Vagina (tissue), 2 donors: ENCODE measurements around the gene DTD1. TPM values are rescaled to one million over a fixed set of nuclear protein-coding genes. Genes with fewer than 3 reads are reported as not detected.

Source experiments
- DNase-seq, 2 donors: peaks; one replicate each; pipeline ENCODE4 v3.0.0-alpha.2; 2017; ENCODE audit errors: extremely low spot score in 2 of 2
- H3K27ac ChIP-seq: fragments of 200-600 bp; sonication (generic); one replicate; pipeline ENCODE4 v1.5.1; 2019
- H3K27me3 ChIP-seq: fragments of 200-600 bp; sonication (generic); one replicate; pipeline ENCODE4 v1.5.1; 2019
- H3K36me3 ChIP-seq, 2 donors: fragments of 200-600 bp; sonication (generic); one replicate each; pipeline ENCODE4 v1.5.1; 2017 to 2019
- H3K4me1 ChIP-seq: fragments of 200-600 bp; sonication (generic); one replicate; pipeline ENCODE4 v1.5.1; 2019
- H3K4me3 ChIP-seq, 2 donors: fragments of 200-600 bp; sonication (generic); 1 replicate in 1 of 2; 2 replicates in 1 of 2; pipeline ENCODE4 v1.5.1; 2016 to 2019
- H3K9me3 ChIP-seq: fragments of 200-600 bp; sonication (generic); one replicate; pipeline ENCODE4 v1.5.1; 2019
- POLR2A ChIP-seq, 2 donors: fragments of 450-650 bp; IDR thresholded peaks; one replicate each; pipeline ENCODE4 v1.6.1; 2017; ENCODE audit warnings: antibody characterized with exemption in 2 of 2, mild to moderate bottlenecking in 2 of 2, moderate library complexity in 2 of 2
- POLR2AphosphoS5 ChIP-seq, 2 donors: sonication (generic); formaldehyde crosslinking; IDR thresholded peaks; one replicate each; pipeline ENCODE4 v1.9.0; 2017; ENCODE audit warnings: antibody characterized with exemption in 2 of 2, mild to moderate bottlenecking in 2 of 2, low read depth in 1 of 2; ENCODE audit not compliant: insufficient read depth in 1 of 2
- intact Hi-C: fragments of 100-400 bp; cut with DNase I; formaldehyde crosslinking; loops from one replicate; pipeline ENCODE4 v1.15.1; 2023
- total RNA-seq: library from RNA; depleted of rRNA; stranded (reverse); fragments of >200 nt; gene quantifications from one replicate; pipeline ENCODE4 v1.2.3, GENCODE V29; 2016
- TF ChIP-seq, protein P1 (sequence below), 3 experiments: fragments of 450-650 bp in 2 of 3; fragments of 200-600 bp in 1 of 3; sonication (generic) in 1 of 3; IDR thresholded peaks; one replicate each; pipeline ENCODE4 v1.5.1; 2017 to 2019; ENCODE audit warnings: antibody characterized with exemption in 3 of 3, mild to moderate bottlenecking in 2 of 3, moderate library complexity in 2 of 3

The DTD1 gene
- total RNA-seq, 1 donor from 2014 or later: 24.1 TPM

DNA sequence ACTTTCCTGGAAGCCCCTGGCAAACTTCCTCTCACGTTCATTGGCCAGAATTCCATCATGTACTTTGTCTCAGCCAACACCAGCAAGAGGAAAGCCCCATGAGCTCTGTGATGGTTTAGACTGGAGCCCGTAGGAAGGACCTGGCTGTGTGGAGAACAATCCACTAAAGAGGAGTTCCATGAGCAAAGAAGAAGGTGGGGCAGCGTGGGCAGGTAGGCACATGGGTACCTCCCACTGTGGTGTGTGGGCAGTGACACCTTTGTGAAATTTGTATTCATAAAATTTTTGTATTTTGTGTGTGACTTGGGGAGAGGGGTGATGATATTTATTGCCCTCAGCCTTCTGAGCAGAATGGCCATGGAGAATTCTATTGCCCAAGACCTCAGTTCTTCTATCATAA lies 136.2 kb downstream of the DTD1 start:
- Histone ChIP-seq H3K27me3 (no peaks in the 10 kb centered on the region), H3K27ac (no peak overlapping the region), H3K9me3 (no peaks in the 10 kb centered on the region), H3K36me3 (no peaks in the 10 kb centered on the region), H3K4me3 (no peak overlapping the region), H3K4me1 (no peaks in the 10 kb centered on the region)
- DNase-seq: no peak
- intact Hi-C loops: no loop called here
- TF ChIP-seq POLR2AphosphoS5 (IDR thresholded peaks at IDR 0.05; ENCODE audit: insufficient read depth in 1 of 2, low read depth in 1 of 2) (no peak), POLR2A (IDR thresholded peaks at IDR 0.05) (no peak)
- TF ChIP-seq, protein P1, sequence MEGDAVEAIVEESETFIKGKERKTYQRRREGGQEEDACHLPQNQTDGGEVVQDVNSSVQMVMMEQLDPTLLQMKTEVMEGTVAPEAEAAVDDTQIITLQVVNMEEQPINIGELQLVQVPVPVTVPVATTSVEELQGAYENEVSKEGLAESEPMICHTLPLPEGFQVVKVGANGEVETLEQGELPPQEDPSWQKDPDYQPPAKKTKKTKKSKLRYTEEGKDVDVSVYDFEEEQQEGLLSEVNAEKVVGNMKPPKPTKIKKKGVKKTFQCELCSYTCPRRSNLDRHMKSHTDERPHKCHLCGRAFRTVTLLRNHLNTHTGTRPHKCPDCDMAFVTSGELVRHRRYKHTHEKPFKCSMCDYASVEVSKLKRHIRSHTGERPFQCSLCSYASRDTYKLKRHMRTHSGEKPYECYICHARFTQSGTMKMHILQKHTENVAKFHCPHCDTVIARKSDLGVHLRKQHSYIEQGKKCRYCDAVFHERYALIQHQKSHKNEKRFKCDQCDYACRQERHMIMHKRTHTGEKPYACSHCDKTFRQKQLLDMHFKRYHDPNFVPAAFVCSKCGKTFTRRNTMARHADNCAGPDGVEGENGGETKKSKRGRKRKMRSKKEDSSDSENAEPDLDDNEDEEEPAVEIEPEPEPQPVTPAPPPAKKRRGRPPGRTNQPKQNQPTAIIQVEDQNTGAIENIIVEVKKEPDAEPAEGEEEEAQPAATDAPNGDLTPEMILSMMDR (IDR thresholded peaks at IDR 0.05): no peak

DNA sequence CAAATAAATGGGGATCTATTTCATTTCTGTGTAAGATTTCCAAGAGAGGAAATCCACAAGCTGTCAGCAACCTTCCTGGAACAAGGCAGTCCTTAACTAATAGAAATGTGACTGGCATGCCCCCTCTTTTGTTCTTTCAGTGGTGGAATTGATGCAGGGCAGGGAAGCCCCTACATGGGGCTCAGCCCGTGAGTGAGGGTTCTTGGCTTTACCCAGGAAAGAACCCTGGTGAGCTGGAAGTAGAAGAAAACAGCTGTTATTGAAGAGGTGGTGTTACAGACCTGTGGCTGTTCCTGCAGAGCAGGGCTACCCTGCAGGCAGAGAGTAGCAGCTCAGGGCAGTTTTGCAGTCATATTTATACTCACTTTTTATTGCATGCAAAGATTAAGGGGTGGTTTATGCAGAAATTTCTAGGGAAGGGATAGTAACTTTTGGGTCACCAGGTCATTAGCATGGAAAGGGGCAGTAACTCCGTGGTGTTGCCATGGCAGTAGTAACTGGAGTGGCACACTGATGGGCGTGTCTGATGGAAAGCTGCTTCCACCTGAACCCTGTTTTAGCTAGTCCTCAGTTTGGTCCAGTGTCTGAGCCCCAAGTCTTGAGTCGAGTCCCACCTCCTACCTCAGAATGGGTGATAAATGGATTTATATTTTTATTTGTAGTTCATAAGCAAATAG lies 137.1 kb downstream of the DTD1 start:
- DNase-seq: no peak
- no peak overlapping the region for H3K4me3 ChIP-seq
- no peaks in the 10 kb centered on the region for H3K9me3 ChIP-seq
- H3K27ac ChIP-seq: no peak overlapping the region
- H3K36me3 ChIP-seq: no peaks in the 10 kb centered on the region
- intact Hi-C loops: no loop called here
- no peaks in the 10 kb centered on the region for H3K4me1 ChIP-seq
- TF ChIP-seq, protein P1 (IDR thresholded peaks at IDR 0.05): no peak
- TF ChIP-seq POLR2AphosphoS5 (IDR thresholded peaks at IDR 0.05; ENCODE audit: insufficient read depth in 1 of 2, low read depth in 1 of 2) (no peak), POLR2A (IDR thresholded peaks at IDR 0.05) (no peak)
- no peaks in the 10 kb centered on the region for H3K27me3 ChIP-seq

DNA sequence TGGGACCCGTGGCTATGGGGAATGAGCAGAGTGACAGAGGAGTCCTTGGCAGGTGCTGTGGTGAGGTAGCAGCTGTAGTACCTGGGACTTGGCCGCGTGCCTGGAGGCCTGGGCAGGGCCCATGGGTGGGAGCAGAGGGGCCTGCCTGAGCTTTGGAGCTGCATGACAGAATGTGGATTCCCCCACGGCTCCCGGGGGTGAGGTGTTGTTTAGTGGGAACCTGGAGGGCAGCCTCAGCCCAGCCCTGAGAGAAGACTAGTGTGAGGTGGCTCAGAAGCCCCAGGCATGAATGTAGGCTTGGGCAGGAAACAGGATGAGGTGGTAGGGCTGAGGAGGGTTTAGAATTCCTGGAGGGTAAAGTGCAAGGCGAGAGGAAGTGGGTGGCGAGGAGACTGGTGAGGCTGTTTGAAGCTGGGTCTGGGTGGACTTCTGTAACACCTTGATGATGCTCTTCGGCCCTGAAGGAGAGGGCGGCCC lies 139.2 kb downstream of the DTD1 start:
- H3K4me3 ChIP-seq: no peak overlapping the region
- no peaks in the 10 kb centered on the region for H3K36me3 ChIP-seq

DNA sequence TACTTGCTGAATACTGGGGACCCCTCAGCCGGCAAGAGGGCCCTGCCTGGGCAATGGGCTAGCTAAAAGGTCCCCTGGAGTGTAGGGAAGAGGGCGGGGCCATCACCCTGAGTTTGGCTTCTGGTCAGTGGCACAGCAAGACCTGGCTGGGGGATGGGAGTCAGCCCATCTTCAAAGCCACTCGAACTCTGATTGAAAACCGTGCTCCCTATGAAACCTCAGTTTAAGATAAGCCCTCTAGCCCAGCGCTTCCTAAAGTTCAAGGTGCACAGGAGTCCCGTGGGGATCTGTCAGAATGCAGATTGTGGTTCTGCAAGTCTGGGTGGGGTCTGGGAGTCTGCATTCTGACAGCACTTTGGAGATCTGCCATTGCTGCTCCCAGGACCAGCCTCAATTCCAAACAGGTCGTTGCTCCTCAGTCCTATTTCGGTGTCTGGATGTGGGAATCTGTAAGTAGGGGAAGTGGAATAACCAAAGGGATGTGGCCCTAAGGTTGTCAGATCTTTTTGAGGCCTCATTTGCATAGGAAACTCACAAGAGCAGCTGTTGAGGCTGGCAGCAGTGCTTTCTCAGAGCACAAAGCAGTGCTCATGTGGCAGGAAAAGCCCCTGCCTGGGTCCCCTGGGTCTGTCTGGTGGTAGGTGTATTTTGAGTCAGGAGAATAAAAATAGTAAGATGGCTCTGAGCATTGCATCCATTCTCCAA lies 140.5 kb downstream of the DTD1 start:
- no peak overlapping the region for H3K4me3 ChIP-seq
- H3K27me3 ChIP-seq: no peaks in the 10 kb centered on the region
- H3K9me3 ChIP-seq: no peaks in the 10 kb centered on the region
- H3K4me1 ChIP-seq: no peaks in the 10 kb centered on the region
- TF ChIP-seq, protein P1 (IDR thresholded peaks at IDR 0.05): no peak
- TF ChIP-seq POLR2AphosphoS5 (IDR thresholded peaks at IDR 0.05; ENCODE audit: insufficient read depth in 1 of 2, low read depth in 1 of 2): no peak
- TF ChIP-seq POLR2A (IDR thresholded peaks at IDR 0.05): no peak
- no peaks in the 10 kb centered on the region for H3K36me3 ChIP-seq
- intact Hi-C loops: no loop called here
- no peak overlapping the region for H3K27ac ChIP-seq
- DNase-seq: no peak

More for the DNA sequence above, 139.2 kb downstream of the DTD1 start:
- intact Hi-C loops: no loop called here
- no peaks in the 10 kb centered on the region for H3K27me3 ChIP-seq
- H3K27ac ChIP-seq: no peak overlapping the region
- TF ChIP-seq POLR2A (IDR thresholded peaks at IDR 0.05): no peak
- TF ChIP-seq, protein P1 (IDR thresholded peaks at IDR 0.05): no peak
- TF ChIP-seq POLR2AphosphoS5 (IDR thresholded peaks at IDR 0.05; ENCODE audit: insufficient read depth in 1 of 2, low read depth in 1 of 2): no peak
- no peak for DNase-seq
- H3K4me1 ChIP-seq: no peaks in the 10 kb centered on the region
- H3K9me3 ChIP-seq: no peaks in the 10 kb centered on the region

DNA sequence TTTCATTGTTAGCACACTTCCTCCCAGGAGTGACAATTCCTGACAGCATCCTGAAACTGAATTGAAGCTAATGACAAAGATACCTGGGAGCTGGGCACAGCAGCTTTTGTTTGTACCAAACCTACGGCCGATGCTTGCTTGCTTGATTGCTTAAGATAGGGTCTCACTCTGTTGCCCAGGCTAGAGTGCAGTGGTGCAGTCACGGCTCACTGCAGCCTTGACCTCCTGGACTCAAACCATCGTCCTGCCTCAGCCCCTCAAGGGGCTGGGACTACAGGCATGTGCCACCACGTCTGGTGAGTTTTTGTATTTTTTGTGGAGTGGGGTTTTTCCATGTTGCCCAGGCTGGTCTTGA lies 141.0 kb downstream of the DTD1 start:
- TF ChIP-seq POLR2AphosphoS5 (IDR thresholded peaks at IDR 0.05; ENCODE audit: insufficient read depth in 1 of 2, low read depth in 1 of 2): no peak
- TF ChIP-seq, protein P1 (IDR thresholded peaks at IDR 0.05): no peak
- no peak for TF ChIP-seq POLR2A (IDR thresholded peaks at IDR 0.05)
- no peaks in the 10 kb centered on the region for H3K9me3 ChIP-seq
- no peaks in the 10 kb centered on the region for H3K36me3 ChIP-seq
- no peak overlapping the region for H3K27ac ChIP-seq
- intact Hi-C loops: no loop called here
- no peak for DNase-seq
- H3K27me3 ChIP-seq: no peaks in the 10 kb centered on the region
- peaks cover 2% of the 10 kb centered on the region for H3K4me1 ChIP-seq
- H3K4me3 ChIP-seq: no peak overlapping the region
